CD4-positive, alpha-beta T cell treated with Interleukin-4 for 1 hour (primary cell): ENCODE measurements around the gene WWOX.

Experiments used
- DNase-seq, 2 donors: peaks; one replicate each; pipeline ENCODE4 v3.0.0-alpha.2; 2020 to 2022

WWOX gene

GRCh38 chr16:78709137-78709884, 609.9 kb downstream of the WWOX start:
- no peak for DNase-seq

GRCh38 chr16:78715106-78715505, 615.7 kb downstream of the WWOX start:
- DNase-seq, result no peak

DNA sequence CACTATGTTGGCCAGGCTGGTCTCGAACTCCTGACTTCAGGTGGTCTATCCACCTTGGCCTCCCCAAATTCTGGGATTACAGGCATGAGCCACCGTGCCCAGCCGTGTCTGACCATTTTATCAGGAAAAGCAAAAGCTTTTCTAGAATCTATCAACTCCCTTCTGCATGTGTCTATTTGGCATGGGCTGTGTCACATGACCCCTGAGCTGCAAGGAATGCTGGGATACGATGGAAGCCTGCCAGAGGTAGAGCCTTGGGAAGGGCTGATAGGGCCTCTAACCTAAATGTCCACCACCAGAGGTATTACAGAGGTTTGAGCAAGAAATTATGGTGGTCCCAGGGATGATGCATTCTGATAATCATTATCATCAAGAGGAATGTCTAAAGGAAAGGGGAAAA, 616.2 kb downstream of the WWOX start:
- no peak for DNase-seq

GRCh38 chr16:78718141-78718540, 618.7 kb downstream of the WWOX start:
- no peak for DNase-seq

DNA sequence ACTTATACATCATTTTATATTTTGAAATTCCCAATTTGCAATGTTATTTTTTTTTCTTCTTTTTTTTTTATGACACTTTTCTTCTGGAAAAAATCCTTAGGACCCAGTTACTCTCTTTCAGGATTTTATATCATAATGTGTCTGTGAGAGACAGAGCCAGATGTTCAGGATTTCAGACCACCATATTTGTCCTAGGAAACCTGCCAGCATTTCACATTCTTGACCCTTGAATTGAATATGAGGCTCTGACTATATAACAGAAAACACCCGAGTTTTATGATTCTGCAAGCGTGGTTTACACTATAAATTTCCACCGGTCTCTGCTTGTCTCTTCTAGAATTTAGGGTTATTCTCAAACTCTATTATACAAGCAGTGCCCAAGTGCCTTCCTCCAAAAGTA, 621.0 kb downstream of the WWOX start:
- DNase-seq, result no peak

- no peak for DNase-seq
Measured at GRCh38 chr16:78727536-78727935, 628.1 kb downstream of the WWOX start.

- DNase-seq, result no peak
Measured at GRCh38 chr16:78729687-78730086, 630.2 kb downstream of the WWOX start.

GRCh38 chr16:78731785-78732184, 632.3 kb downstream of the WWOX start:
- no peak for DNase-seq

DNA sequence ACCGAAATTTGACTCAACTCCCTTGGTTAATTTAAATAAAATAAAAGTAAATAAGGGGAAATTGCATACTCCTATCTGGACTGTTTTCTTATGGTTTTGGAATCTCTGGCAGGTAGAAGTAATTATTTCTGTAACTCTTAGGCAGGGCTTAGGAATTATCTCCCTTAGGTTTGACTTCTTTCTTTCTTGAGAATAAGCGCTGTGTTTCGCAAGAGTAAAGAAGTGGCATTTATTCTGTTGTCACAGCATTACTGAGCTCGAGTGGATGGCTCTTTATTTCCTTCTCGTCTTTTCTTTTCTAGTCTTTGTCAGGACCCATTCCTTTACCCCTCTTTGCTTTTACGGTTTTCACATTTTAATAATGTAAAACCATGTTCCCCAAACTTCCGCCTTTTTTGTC, 633.2 kb downstream of the WWOX start:
- DNase-seq, result no peak

- DNase-seq, result no peak
Measured at GRCh38 chr16:78735337-78735736, 635.9 kb downstream of the WWOX start.

DNA sequence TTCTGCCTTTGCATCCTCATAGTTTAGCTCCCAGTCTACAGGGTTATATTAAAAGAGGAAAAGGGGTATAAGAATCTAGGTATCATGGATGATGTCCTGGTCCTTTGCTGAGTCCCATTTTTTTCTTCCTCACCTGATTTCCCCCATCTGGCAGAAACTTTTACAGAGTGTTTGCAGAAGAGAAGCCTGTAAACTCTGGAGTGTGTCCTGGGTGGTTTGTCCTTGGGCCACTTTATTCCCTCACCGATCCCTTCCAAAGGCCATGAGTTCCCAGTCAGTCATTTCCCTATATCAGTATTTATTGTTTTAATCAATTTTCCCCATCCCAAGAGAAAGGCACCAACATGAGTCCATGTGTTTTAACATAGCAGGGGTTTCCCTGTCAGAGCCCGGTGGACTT, 638.2 kb downstream of the WWOX start:
- no peak for DNase-seq

DNA sequence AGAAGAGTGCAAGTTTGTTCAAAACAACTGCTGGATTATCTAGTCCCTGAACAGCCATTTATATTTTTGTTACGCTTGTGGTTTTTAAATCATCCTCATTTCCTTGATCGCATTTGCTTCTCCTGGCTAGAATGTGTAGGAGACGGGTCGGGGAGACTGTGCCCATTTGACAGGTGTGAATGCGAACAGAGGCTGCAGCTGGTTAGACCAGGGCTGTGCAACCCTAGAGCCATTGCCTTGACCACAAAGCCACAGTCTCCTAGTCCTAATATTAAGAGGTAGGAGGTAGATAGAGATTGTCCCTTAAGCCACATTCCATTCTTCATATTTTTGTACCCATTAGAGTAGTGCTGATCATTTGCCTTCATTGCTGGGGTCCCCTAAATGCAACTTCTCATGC, 639.1 kb downstream of the WWOX start:
- no peak for DNase-seq

GRCh38 chr16:78740269-78740668, 640.8 kb downstream of the WWOX start:
- no peak for DNase-seq

DNA sequence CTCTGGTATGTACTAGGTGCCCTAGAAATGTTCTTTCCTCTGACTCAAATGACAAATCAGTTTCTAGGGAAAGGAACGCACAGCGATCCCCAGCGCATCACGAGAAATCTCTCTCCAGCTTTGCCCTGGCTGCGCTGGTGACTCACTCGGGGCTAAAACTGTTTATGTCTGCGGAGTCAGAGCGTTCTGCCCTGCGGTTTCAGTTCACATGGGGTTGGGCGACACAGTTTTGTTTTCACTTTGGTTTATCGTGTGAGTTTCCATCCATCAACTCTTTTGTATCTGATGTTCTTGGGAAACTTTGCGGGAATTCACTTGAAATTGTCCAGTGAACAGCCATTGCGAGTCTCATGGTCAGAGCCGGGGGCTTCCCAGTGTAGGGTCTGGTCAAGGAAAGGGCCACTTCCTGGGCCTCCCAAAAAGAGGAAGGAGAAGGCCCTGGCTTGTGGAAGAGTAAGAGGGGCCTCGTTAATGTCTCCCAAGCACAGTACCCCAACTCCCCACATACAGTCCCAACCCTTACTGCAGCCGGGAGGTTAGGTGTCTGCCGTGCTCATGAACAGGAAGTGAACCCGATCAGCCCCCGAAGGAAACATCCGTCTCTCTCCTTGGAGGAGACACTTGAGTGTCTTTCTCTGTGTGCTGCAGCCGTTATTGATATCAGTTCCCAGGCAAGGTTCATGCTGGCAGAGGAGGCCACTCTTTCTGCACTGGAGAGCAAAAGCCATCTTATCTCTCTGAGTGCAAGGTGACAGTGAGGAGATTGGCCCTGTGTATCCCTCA, 643.2 kb downstream of the WWOX start:
- DNase-seq, result peak; percentile 81 to 85

DNA sequence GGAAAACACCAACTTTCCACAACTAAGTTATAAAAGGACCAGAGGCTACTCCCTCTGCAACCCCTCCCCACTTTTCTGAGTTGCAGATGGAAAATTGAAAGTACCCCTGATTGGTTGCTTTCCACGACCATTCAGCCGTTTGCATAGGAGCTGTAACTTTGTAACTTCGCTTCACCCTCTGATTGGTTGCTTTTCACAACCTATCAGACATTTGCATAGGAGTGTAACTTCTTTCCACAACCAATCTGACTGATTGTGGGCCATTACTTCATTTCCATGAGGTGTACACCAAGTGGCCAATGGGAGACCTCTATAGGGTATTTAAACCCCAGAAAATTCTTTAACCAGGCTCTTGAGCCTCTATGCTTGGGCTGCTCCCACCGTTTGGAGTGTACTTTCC, 644.1 kb downstream of the WWOX start:
- DNase-seq, result peak in 1 of 2 donors; percentile 19

GRCh38 chr16:78744099-78744498, 644.6 kb downstream of the WWOX start:
- DNase-seq, result no peak

GRCh38 chr16:78744796-78745107, 645.3 kb downstream of the WWOX start:
- DNase-seq, result no peak

DNA sequence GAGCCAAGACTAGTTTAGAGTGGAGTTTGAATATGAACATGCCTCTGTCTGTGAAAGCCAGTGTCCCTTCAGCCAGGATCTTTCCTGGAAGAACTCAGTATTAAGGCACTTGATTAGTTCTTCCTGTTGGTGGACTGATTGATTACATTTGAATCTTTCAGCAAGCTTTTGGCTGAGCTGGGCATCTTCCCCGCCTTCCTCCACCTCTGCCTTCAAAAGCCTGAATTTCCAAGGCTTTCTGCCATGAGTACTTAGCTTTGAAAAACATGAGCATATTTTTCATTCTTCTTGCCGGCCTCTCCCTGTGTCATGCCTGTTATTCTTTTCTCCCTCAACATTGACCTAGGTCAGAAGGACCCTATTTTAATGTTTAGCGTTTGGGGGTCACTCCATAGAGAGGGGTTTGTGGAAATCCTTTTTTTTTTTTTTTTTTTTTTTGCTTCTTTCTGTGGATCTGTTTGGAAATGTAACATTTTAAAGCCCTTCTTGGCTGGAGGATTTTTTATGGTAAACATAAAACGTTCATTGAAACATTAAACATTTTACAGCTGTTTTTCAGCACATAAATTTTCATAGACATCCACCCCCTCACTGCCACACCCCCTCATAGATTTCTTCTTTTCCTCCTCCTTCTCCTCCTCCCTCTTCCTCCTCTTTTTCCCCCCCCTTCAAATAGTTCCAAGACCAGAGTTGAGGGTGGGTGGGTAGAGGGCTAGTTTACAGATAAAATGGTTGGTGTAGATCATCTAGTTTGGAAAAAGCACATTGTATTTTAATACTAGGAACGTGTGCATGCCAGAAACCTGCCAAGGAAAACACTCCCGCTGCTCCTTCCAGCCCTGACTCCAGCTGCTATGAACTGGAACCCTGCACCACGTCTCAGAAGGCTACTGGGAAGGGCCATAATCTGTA, 645.9 kb downstream of the WWOX start:
- no peak for DNase-seq

DNA sequence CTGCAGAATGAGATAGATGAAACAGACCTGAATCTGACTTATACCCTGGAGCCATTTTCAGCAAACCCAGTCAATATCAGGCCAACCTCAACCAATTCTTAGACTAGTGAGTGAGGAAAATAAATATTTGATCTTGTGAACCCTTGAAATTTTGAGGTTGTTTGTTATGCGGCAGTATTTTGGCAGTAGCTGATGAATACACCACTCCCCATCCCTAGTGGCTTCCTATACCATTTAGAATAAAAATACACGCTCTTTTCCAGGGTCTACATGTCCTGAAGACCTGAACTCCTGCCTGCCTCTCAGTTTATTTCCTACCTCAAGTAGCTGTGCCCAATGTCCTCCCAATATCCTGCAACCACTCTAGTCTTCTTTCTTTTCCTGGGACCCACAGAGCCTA, 647.3 kb downstream of the WWOX start:
- no peak for DNase-seq

GRCh38 chr16:78748220-78748929, 648.9 kb downstream of the WWOX start:
- DNase-seq, result no peak

- DNase-seq, result peak in 1 of 2 donors; percentile 53
Measured at GRCh38 chr16:78749745-78750268, 650.4 kb downstream of the WWOX start.

DNA sequence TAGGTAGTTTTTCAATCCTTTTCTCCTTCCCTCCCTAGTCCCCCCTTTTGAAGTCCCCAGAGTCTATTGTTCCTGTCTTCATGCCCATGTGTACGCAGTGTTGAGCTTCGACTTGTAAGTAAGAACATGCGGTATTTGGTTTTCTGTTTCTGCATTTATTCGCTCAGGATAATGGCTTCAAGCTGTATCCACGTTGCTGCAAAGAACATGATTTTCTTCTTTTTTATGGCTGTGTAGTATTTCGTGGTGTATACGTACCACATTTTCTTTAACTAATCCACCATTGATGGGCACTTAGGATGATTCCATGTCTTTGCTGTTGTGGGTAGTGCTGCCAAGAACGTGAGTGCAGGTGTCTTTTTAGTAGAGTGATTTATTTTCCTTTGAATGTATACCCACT, 651.2 kb downstream of the WWOX start:
- no peak for DNase-seq

GRCh38 chr16:78751601-78752000, 652.1 kb downstream of the WWOX start:
- DNase-seq, result no peak
